SK-N-SH treated with all-trans-retinoic acid at 6 μM for 48 hours (cell line): ENCODE data around the gene TWF2.

Experiments used
- ATAC-seq: fragments of 200-7000 bp; cut with Tn5 transposase; 3 replicates; pipeline ENCODE4 v1.9.1; 2020; ENCODE audit warnings: mild to moderate bottlenecking, moderate library complexity
- ARNTL ChIP-seq: fragments of 450-650 bp; formaldehyde crosslinking; IDR thresholded peaks from 2 replicates; pipeline ENCODE4 v1.5.0; 2020; ENCODE audit warnings: low read depth, mild to moderate bottlenecking, moderate library complexity, borderline replicate concordance
- BACH2 ChIP-seq: fragments of 250-450 bp; sonication (Bioruptor Pico); IDR thresholded peaks from 2 replicates; pipeline ENCODE4 v1.9.0; 2021; ENCODE audit warnings: mild to moderate bottlenecking, borderline replicate concordance
- CSDC2 ChIP-seq: fragments of 250-450 bp; sonication (Bioruptor Pico); IDR thresholded peaks from 2 replicates; pipeline ENCODE4 v1.5.0; 2020; ENCODE audit warnings: mild to moderate bottlenecking, moderate library complexity
- ESRRG ChIP-seq: fragments of 250-450 bp; sonication (Bioruptor Pico); IDR thresholded peaks from 2 replicates; pipeline ENCODE4 v1.6.1; 2021; ENCODE audit warnings: mild to moderate bottlenecking
- GLIS3 ChIP-seq: fragments of 250-450 bp; sonication (Bioruptor Pico); IDR thresholded peaks from 2 replicates; pipeline ENCODE4 v1.5.0; 2020; ENCODE audit warnings: mild to moderate bottlenecking, moderate library complexity
- OSR1 ChIP-seq: fragments of 250-450 bp; sonication (Bioruptor Pico); IDR thresholded peaks from 2 replicates; pipeline ENCODE4 v1.8.0; 2022; ENCODE audit warnings: moderate library complexity, mild to moderate bottlenecking, inconsistent platforms
- PPARA ChIP-seq: fragments of 250-450 bp; sonication (Bioruptor Pico); IDR thresholded peaks from 2 replicates; pipeline ENCODE4 v1.5.0; 2020; ENCODE audit warnings: mild to moderate bottlenecking, borderline replicate concordance
- RARB ChIP-seq: fragments of 250-450 bp; sonication (Bioruptor Pico); IDR thresholded peaks from 2 replicates; pipeline ENCODE4 v1.8.0; 2021; ENCODE audit warnings: mild to moderate bottlenecking, moderate library complexity
- SNAI2 ChIP-seq: fragments of 250-450 bp; sonication (Bioruptor Pico); IDR thresholded peaks from 2 replicates; pipeline ENCODE4 v1.5.0; 2020; ENCODE audit warnings: mild to moderate bottlenecking, moderate library complexity
- TCF4 ChIP-seq: fragments of 250-450 bp; sonication (Bioruptor Pico); IDR thresholded peaks from 2 replicates; pipeline ENCODE4 v1.8.0; 2021; ENCODE audit warnings: mild to moderate bottlenecking, moderate library complexity, borderline replicate concordance
- TOX ChIP-seq: fragments of 250-450 bp; sonication (Bioruptor Pico); IDR thresholded peaks from 2 replicates; pipeline ENCODE4 v1.8.0; 2021; ENCODE audit warnings: mild to moderate bottlenecking, moderate library complexity, borderline replicate concordance
- ZC3H10 ChIP-seq: fragments of 250-450 bp; sonication (Bioruptor Pico); IDR thresholded peaks from 2 replicates; pipeline ENCODE4 v1.5.1; 2021; ENCODE audit warnings: mild to moderate bottlenecking, moderate library complexity
- ZFP3 ChIP-seq: fragments of 250-450 bp; sonication (Bioruptor Pico); IDR thresholded peaks from 2 replicates; pipeline ENCODE4 v1.5.0; 2020; ENCODE audit warnings: mild to moderate bottlenecking, moderate library complexity
- ZFP30 ChIP-seq: fragments of 450-650 bp; formaldehyde crosslinking; IDR thresholded peaks from 2 replicates; pipeline ENCODE4 v1.5.0; 2022; ENCODE audit warnings: mild to moderate bottlenecking, moderate library complexity
- ZNF565 ChIP-seq: fragments of 450-650 bp; formaldehyde crosslinking; conservative IDR thresholded peaks from 2 replicates; pipeline ENCODE4 v1.5.0; 2020; ENCODE audit warnings: low read depth, mild to moderate bottlenecking, moderate library complexity
- ZNF70 ChIP-seq: fragments of 450-650 bp; formaldehyde crosslinking; IDR thresholded peaks from 2 replicates; pipeline ENCODE4 v1.5.0; 2020; ENCODE audit warnings: mild to moderate bottlenecking, moderate library complexity
- ZNF8 ChIP-seq: fragments of 450-650 bp; formaldehyde crosslinking; IDR thresholded peaks from 2 replicates; pipeline ENCODE4 v1.5.0; 2020; ENCODE audit warnings: mild to moderate bottlenecking, moderate library complexity
- TF ChIP-seq, protein P1 (sequence below): fragments of 250-450 bp; sonication (Bioruptor Pico); IDR thresholded peaks from 2 replicates; pipeline ENCODE4 v1.8.0; 2021; ENCODE audit warnings: low read depth, mild to moderate bottlenecking, moderate library complexity, borderline replicate concordance
- TF ChIP-seq, protein P2 (sequence below): fragments of 250-450 bp; sonication (Bioruptor Pico); IDR thresholded peaks from 2 replicates; pipeline ENCODE4 v1.5.0; 2020; ENCODE audit warnings: mild to moderate bottlenecking, moderate library complexity
- TF ChIP-seq, protein P3 (sequence below): fragments of 250-450 bp; sonication (Bioruptor Pico); IDR thresholded peaks from 2 replicates; pipeline ENCODE4 v1.5.1; 2020; ENCODE audit warnings: low read depth, mild to moderate bottlenecking, moderate library complexity
- TF ChIP-seq, protein P4 (sequence below): fragments of 250-450 bp; sonication (Bioruptor Pico); IDR thresholded peaks from 2 replicates; pipeline ENCODE4 v1.5.1; 2021; ENCODE audit warnings: mild to moderate bottlenecking, moderate library complexity

TWF2 gene

DNA sequence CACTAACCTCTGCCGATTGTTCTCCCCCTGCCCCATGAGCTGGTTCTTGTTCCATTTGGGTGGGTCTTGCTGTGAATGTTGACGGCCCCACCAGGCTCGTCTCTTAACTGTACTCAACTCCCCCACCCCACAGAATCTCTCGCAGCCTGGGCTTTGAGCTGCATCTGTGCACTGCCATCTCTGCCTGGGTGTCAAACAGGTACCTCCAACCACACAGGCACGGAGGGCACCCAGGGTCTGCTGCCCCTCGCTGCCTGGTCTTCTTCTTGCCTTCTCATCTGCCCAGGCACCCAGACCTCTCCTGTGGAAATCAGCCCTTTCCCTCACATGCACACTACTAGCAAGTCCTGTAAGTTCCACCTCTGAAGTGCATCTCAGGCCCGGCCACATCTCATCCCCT is 23.6 kb downstream of the TWF2 start:
- TF ChIP-seq ARNTL (CRISPR knock-in tag) (no peak), OSR1 (CRISPR knock-in tag) (no peak), BACH2 (no peak)
- TF ChIP-seq, all 23 proteins: peak for 0
- no peak for ATAC-seq

DNA sequence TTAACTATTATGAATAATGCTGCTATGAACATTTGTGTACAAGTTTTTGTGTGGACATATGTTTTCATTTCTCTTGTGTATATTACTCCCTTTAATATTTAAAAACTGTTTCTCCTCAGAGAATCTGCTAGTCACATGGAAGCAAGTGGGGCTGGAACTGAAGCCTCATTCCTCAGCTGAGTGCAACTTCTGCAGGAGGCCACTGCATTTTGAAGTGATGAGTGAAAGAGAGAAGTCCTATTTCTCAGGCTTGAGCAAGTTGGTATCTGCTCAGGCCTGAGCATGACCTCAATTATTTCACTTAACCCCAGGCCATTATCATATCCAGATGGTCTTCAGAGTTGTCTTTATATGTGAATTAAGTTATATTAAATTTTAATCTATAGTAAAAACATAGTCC is 25.1 kb downstream of the TWF2 start:
- ATAC-seq: no peak
- TF ChIP-seq ZNF70 (CRISPR knock-in tag) (no peak), ZC3H10 (CRISPR knock-in tag) (no peak), ESRRG (CRISPR knock-in tag) (no peak), PPARA (CRISPR knock-in tag) (no peak)
- TF ChIP-seq, protein P1, sequence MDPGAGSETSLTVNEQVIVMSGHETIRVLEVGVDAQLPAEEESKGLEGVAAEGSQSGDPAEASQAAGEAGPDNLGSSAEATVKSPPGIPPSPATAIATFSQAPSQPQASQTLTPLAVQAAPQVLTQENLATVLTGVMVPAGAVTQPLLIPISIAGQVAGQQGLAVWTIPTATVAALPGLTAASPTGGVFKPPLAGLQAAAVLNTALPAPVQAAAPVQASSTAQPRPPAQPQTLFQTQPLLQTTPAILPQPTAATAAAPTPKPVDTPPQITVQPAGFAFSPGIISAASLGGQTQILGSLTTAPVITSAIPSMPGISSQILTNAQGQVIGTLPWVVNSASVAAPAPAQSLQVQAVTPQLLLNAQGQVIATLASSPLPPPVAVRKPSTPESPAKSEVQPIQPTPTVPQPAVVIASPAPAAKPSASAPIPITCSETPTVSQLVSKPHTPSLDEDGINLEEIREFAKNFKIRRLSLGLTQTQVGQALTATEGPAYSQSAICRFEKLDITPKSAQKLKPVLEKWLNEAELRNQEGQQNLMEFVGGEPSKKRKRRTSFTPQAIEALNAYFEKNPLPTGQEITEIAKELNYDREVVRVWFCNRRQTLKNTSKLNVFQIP: no peak

DNA sequence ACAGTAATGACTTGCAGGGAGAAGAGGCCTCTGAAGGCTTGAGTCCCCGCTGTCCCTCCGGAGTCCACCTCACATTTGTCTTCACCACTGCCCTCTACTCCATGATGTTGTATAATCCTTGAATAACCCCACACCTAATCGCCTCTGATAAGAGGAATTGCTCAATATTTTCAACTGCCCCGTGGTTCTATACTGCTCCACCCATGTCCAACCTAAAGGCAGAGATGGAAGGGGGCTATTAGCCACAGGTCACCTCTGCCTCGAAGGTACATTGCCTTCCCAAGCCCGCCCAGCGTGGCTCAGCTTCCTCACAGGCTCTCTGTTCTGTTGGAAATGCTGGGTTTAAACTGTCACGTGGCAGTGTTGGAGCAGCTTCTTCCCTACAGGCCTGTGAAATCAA is 26.0 kb downstream of the TWF2 start:
- TF ChIP-seq ZFP30 (CRISPR knock-in tag): no peak
- TF ChIP-seq ESRRG (CRISPR knock-in tag): no peak
- TF ChIP-seq, protein P2, sequence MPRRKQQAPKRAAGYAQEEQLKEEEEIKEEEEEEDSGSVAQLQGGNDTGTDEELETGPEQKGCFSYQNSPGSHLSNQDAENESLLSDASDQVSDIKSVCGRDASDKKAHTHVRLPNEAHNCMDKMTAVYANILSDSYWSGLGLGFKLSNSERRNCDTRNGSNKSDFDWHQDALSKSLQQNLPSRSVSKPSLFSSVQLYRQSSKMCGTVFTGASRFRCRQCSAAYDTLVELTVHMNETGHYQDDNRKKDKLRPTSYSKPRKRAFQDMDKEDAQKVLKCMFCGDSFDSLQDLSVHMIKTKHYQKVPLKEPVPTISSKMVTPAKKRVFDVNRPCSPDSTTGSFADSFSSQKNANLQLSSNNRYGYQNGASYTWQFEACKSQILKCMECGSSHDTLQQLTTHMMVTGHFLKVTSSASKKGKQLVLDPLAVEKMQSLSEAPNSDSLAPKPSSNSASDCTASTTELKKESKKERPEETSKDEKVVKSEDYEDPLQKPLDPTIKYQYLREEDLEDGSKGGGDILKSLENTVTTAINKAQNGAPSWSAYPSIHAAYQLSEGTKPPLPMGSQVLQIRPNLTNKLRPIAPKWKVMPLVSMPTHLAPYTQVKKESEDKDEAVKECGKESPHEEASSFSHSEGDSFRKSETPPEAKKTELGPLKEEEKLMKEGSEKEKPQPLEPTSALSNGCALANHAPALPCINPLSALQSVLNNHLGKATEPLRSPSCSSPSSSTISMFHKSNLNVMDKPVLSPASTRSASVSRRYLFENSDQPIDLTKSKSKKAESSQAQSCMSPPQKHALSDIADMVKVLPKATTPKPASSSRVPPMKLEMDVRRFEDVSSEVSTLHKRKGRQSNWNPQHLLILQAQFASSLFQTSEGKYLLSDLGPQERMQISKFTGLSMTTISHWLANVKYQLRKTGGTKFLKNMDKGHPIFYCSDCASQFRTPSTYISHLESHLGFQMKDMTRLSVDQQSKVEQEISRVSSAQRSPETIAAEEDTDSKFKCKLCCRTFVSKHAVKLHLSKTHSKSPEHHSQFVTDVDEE (CRISPR knock-in tag): no peak
- no peak for TF ChIP-seq CSDC2 (CRISPR knock-in tag)
- TF ChIP-seq, protein P3, sequence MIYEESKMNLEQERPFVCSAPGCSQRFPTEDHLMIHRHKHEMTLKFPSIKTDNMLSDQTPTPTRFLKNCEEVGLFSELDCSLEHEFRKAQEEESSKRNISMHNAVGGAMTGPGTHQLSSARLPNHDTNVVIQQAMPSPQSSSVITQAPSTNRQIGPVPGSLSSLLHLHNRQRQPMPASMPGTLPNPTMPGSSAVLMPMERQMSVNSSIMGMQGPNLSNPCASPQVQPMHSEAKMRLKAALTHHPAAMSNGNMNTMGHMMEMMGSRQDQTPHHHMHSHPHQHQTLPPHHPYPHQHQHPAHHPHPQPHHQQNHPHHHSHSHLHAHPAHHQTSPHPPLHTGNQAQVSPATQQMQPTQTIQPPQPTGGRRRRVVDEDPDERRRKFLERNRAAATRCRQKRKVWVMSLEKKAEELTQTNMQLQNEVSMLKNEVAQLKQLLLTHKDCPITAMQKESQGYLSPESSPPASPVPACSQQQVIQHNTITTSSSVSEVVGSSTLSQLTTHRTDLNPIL (CRISPR knock-in tag): no peak
- no peak for TF ChIP-seq ZNF70 (CRISPR knock-in tag)
- TF ChIP-seq SNAI2: no peak
- TF ChIP-seq TCF4 (CRISPR knock-in tag): no peak
- no peak for ATAC-seq

DNA sequence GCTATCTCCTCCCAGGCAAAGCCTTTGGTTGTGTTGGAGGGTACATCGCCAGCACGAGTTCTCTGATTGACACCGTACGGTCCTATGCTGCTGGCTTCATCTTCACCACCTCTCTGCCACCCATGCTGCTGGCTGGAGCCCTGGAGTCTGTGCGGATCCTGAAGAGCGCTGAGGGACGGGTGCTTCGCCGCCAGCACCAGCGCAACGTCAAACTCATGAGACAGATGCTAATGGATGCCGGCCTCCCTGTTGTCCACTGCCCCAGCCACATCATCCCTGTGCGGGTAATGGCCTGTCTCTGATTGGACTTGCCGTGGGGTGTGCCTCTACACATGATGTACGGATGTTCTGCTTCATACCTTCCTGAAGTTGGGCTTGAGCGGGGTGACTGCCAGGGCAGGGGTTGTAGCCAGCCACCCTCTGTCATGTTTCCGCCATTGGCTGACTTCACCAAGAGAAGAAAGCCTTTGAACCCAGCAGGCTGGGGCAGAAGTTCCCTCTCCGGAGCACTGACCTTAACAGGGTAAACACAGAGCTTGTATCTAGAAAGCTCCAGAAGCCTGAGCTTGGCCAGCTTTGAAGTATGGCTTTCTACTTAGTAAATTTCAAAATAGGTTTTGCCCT is 27.6 kb downstream of the TWF2 start:
- no peak for ATAC-seq
- TF ChIP-seq ZFP3 (CRISPR knock-in tag) (no peak), ARNTL (CRISPR knock-in tag) (no peak), ZNF565 (no peak), TOX (no peak), GLIS3 (CRISPR knock-in tag) (no peak)

DNA sequence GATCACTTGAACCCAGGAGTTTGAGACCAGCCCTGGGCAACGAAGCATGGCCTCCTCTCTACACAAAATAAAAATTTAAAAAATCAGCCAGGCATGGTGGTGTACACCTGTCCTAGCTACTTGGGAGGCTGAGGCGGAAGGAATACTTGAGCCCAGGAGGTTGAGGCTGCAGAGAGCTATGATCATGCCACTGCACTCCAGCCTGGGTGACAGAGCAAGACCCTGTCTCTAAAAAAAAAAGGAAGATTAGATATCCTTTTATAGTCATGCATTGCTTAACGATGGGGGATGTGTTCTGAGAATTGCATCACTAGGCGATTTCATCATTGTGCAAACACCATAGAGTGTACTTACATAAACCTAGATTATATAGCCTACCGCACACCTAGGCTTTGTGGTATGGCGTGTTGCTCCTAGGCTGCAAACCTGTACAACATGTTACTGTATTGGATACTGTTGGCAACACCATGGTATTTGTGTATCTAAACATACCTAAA is 28.4 kb downstream of the TWF2 start:
- TF ChIP-seq ESRRG (CRISPR knock-in tag) (no peak), ZFP3 (CRISPR knock-in tag) (no peak), TCF4 (CRISPR knock-in tag) (no peak), BACH2 (no peak), RARB (CRISPR knock-in tag) (no peak), GLIS3 (CRISPR knock-in tag) (no peak), ZNF70 (CRISPR knock-in tag) (no peak), ZNF8 (CRISPR knock-in tag) (no peak), SNAI2 (no peak), ARNTL (CRISPR knock-in tag) (no peak), ZC3H10 (CRISPR knock-in tag) (no peak), OSR1 (CRISPR knock-in tag) (no peak), ZNF565 (no peak), ZFP30 (CRISPR knock-in tag) (no peak), TOX (no peak)
- TF ChIP-seq, protein P2 (CRISPR knock-in tag): no peak
- TF ChIP-seq, protein P1: no peak
- TF ChIP-seq, protein P4, sequence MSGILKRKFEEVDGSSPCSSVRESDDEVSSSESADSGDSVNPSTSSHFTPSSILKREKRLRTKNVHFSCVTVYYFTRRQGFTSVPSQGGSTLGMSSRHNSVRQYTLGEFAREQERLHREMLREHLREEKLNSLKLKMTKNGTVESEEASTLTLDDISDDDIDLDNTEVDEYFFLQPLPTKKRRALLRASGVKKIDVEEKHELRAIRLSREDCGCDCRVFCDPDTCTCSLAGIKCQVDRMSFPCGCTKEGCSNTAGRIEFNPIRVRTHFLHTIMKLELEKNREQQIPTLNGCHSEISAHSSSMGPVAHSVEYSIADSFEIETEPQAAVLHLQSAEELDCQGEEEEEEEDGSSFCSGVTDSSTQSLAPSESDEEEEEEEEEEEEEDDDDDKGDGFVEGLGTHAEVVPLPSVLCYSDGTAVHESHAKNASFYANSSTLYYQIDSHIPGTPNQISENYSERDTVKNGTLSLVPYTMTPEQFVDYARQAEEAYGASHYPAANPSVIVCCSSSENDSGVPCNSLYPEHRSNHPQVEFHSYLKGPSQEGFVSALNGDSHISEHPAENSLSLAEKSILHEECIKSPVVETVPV (CRISPR knock-in tag): no peak
- ATAC-seq: no peak
